ENCODE measurements around the gene LAT.

Gene LAT

DNA sequence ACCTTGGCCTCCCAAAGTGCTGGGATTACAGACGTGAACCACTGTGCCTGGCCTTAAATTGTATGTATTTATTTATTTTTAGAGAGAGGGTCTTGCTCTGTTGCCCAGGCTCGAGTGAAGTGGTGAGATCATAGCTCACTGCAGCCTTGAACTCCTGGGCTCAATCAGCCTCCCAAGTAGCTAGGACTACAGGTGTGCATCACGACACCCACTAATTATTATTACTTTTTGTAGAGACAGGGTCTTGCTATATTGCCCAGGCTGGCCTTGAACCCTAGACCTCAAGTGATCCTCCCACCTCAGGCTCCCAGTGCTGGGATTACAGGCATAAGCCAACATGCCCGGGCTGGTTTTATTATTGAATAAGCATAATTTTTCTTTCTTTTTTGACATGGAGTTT is 38.2 kb upstream of the LAT start:
- H4K8ac ChIP-seq (ENCODE audit: low read length) = no peak overlapping the region
- H3K18ac ChIP-seq (ENCODE audit: low read depth in 1 of 2, low read length in 2 of 2) = no peak overlapping the region
- no peak overlapping the region for H2AFZ ChIP-seq (ENCODE audit: low read depth, low read length)
- no peak overlapping the region for H2BK5ac ChIP-seq (ENCODE audit: low read depth, low read length, poor library complexity, severe bottlenecking)
- no peaks in the 10 kb centered on the region for H3K9me3 ChIP-seq (ENCODE audit: control insufficient read depth, low read length)
- no peak overlapping the region for H2BK120ac ChIP-seq (ENCODE audit: low read depth, low read length)
- H3K4me2 ChIP-seq (ENCODE audit: low read length, poor library complexity, severe bottlenecking) = no peak overlapping the region
- H3K9ac ChIP-seq (ENCODE audit: low read length) = no peak overlapping the region
- H4K91ac ChIP-seq (ENCODE audit: low read length) = no peak overlapping the region
- H3K36me3 ChIP-seq (ENCODE audit: control insufficient read depth in 1 of 2, insufficient read depth in 2 of 2, low read depth in 1 of 2, low read length in 2 of 2) = no peaks in the 10 kb centered on the region
- H3K23ac ChIP-seq (ENCODE audit: low read length in 2 of 2) = no peak overlapping the region
- H3K27ac ChIP-seq (ENCODE audit: low read length, poor library complexity, severe bottlenecking) = no peak overlapping the region
- H2BK12ac ChIP-seq (ENCODE audit: low read length in 2 of 2) = no peak overlapping the region
- H2BK15ac ChIP-seq (ENCODE audit: low read depth, poor library complexity, severe bottlenecking) = no peak overlapping the region
- H3K4me1 ChIP-seq (ENCODE audit: control insufficient read depth, insufficient read depth, low read depth, low read length) = peaks cover 8% of the 10 kb centered on the region
- H3K4ac ChIP-seq (ENCODE audit: low read depth in 1 of 2, low read length in 2 of 2) = no peak overlapping the region
- no peak for DNase-seq
- no peak overlapping the region for H3K4me3 ChIP-seq (ENCODE audit: insufficient read depth in 1 of 2, low read depth in 1 of 2, low read length in 2 of 2)
- no peaks in the 10 kb centered on the region for H3K27me3 ChIP-seq (ENCODE audit: control insufficient read depth in 1 of 2, insufficient read depth in 1 of 2, low read length in 2 of 2)
- peaks cover 2% of the 10 kb centered on the region for H3K79me1 ChIP-seq (replicated peaks; ENCODE audit: low read length, poor library complexity, severe bottlenecking)
- H3K14ac ChIP-seq (ENCODE audit: low read length in 2 of 2) = no peak overlapping the region
- 78% methylated on average over 2 of the region's 4 CpGs for WGBS
- no peak overlapping the region for H2AK5ac ChIP-seq (ENCODE audit: low read length, severe bottlenecking)

- WGBS = 1% methylated on average over 66 of the region's 79 CpGs
- peak within 1 kb of the TSS; percentile 90 for H4K8ac ChIP-seq (ENCODE audit: low read length)
- no peak within 1 kb of the TSS for H2BK5ac ChIP-seq (ENCODE audit: low read depth, low read length, poor library complexity, severe bottlenecking)
Observed at GRCh38 chr16:28950648-28951409, 34.0 kb upstream of the LAT start, which contains the start of gene NFATC2IP. NFATC2IP (plus strand) TSS chr16:28950937; CDS start chr16:28951012, 75 bp downstream.

GRCh38 chr16:28951410-28951943 is 33.4 kb upstream of the LAT start:
- peak overlapping the region; percentile 54 for H2BK120ac ChIP-seq (ENCODE audit: low read depth, low read length)
- no peak overlapping the region for H3K4ac ChIP-seq (ENCODE audit: low read depth in 1 of 2, low read length in 2 of 2)
- no peak overlapping the region for H3K27ac ChIP-seq (ENCODE audit: low read length, poor library complexity, severe bottlenecking)
- peaks cover 28% of the 10 kb centered on the region for H3K79me1 ChIP-seq (replicated peaks; ENCODE audit: low read length, poor library complexity, severe bottlenecking)
- peak overlapping the region; percentile 74 for H4K91ac ChIP-seq (ENCODE audit: low read length)
- H3K9me3 ChIP-seq (ENCODE audit: control insufficient read depth, low read length) = no peaks in the 10 kb centered on the region
- peaks cover 29 to 38% of the 10 kb centered on the region in 2 experiments for H3K36me3 ChIP-seq (ENCODE audit: control insufficient read depth in 1 of 2, insufficient read depth in 2 of 2, low read depth in 1 of 2, low read length in 2 of 2)
- no peak for DNase-seq
- H3K4me2 ChIP-seq (ENCODE audit: low read length, poor library complexity, severe bottlenecking) = peak overlapping the region; percentile 97
- peak overlapping the region; percentile 80 for H2AFZ ChIP-seq (ENCODE audit: low read depth, low read length)
- H3K18ac ChIP-seq (ENCODE audit: low read depth in 1 of 2, low read length in 2 of 2) = peak overlapping the region in 1 of 2 experiments; percentile 77
- 2% methylated on average over 17 of the region's 17 CpGs for WGBS
- H3K4me1 ChIP-seq (ENCODE audit: control insufficient read depth, insufficient read depth, low read depth, low read length) = peaks cover 9% of the 10 kb centered on the region
- no peak overlapping the region for H2BK12ac ChIP-seq (ENCODE audit: low read length in 2 of 2)
- H2BK5ac ChIP-seq (ENCODE audit: low read depth, low read length, poor library complexity, severe bottlenecking) = no peak overlapping the region
- peak overlapping the region; percentile 93 to 95 for H3K4me3 ChIP-seq (ENCODE audit: insufficient read depth in 1 of 2, low read depth in 1 of 2, low read length in 2 of 2)
- H3K14ac ChIP-seq (ENCODE audit: low read length in 2 of 2) = no peak overlapping the region
- peak overlapping the region in 1 of 2 experiments; percentile 57 for H3K23ac ChIP-seq (ENCODE audit: low read length in 2 of 2)
- no peak overlapping the region for H2AK5ac ChIP-seq (ENCODE audit: low read length, severe bottlenecking)
- H3K9ac ChIP-seq (ENCODE audit: low read length) = peak overlapping the region; percentile 90
- peak overlapping the region; percentile 78 for H2BK15ac ChIP-seq (ENCODE audit: low read depth, poor library complexity, severe bottlenecking)
- no peak overlapping the region for H4K8ac ChIP-seq (ENCODE audit: low read length)
- no peaks in the 10 kb centered on the region for H3K27me3 ChIP-seq (ENCODE audit: control insufficient read depth in 1 of 2, insufficient read depth in 1 of 2, low read length in 2 of 2)

More at GRCh38 chr16:28950648-28951409, 34.0 kb upstream of the LAT start, which contains the start of gene NFATC2IP:
- Histone ChIP-seq H3K36me3 (ENCODE audit: control insufficient read depth in 1 of 2, insufficient read depth in 2 of 2, low read depth in 1 of 2, low read length in 2 of 2) (peaks cover 22 to 32% of the 10 kb centered on the region in 2 experiments), H3K9ac (ENCODE audit: low read length) (peak within 1 kb of the TSS; percentile 90), H3K23ac (ENCODE audit: low read length in 2 of 2) (peak within 1 kb of the TSS in 1 of 2 experiments; percentile 57), H3K9me3 (ENCODE audit: control insufficient read depth, low read length) (no peaks in the 10 kb centered on the region), H3K14ac (ENCODE audit: low read length in 2 of 2) (peak within 1 kb of the TSS in 1 of 2 experiments; percentile 10), H2BK120ac (ENCODE audit: low read depth, low read length) (peak within 1 kb of the TSS; percentile 54), H3K27ac (ENCODE audit: low read length, poor library complexity, severe bottlenecking) (peak within 1 kb of the TSS; percentile 60), H4K91ac (ENCODE audit: low read length) (peak within 1 kb of the TSS; percentile 74), H2AFZ (ENCODE audit: low read depth, low read length) (peak within 1 kb of the TSS; percentile 80), H3K79me1 (replicated peaks; ENCODE audit: low read length, poor library complexity, severe bottlenecking) (peaks cover 23% of the 10 kb centered on the region), H3K4ac (ENCODE audit: low read depth in 1 of 2, low read length in 2 of 2) (peak within 1 kb of the TSS; percentile 46 to 88), H3K27me3 (ENCODE audit: control insufficient read depth in 1 of 2, insufficient read depth in 1 of 2, low read length in 2 of 2) (no peaks in the 10 kb centered on the region), H3K4me3 (ENCODE audit: insufficient read depth in 1 of 2, low read depth in 1 of 2, low read length in 2 of 2) (peak within 1 kb of the TSS; percentile 93 to 95), H2AK5ac (ENCODE audit: low read length, severe bottlenecking) (no peak within 1 kb of the TSS), H3K4me2 (ENCODE audit: low read length, poor library complexity, severe bottlenecking) (peak within 1 kb of the TSS; percentile 97), H3K18ac (ENCODE audit: low read depth in 1 of 2, low read length in 2 of 2) (peak within 1 kb of the TSS; percentile 61 to 84), H2BK12ac (ENCODE audit: low read length in 2 of 2) (peak within 1 kb of the TSS in 1 of 2 experiments; percentile 6), H2BK15ac (ENCODE audit: low read depth, poor library complexity, severe bottlenecking) (peak within 1 kb of the TSS; percentile 78), H3K4me1 (ENCODE audit: control insufficient read depth, insufficient read depth, low read depth, low read length) (peaks cover 10% of the 10 kb centered on the region)
- DNase-seq = peak; percentile 100

DNA sequence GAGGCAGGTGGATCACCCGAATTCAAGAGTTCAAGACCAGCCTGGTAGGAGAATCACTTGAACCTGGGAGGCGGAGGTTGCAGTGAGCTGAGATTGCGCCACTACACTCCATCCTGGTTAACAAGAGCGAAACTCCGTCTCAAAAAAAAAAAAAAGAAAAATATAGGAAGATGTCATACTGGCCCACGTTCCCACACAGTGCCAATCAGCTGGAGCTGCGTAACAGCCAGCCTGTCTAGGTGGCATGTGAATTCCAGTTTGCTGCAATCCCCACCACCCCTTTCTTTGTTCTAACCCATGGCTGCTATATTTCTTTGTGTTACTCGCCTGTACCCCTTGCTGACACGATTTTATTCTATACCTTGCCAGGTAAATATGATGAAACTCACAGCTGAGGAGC is 26.6 kb upstream of the LAT start:
- H3K4me3 ChIP-seq (ENCODE audit: insufficient read depth in 1 of 2, low read depth in 1 of 2, low read length in 2 of 2) = no peak overlapping the region

More for the DNA sequence above, 26.6 kb upstream of the LAT start:
- DNase-seq = no peak
- Histone ChIP-seq H3K18ac (ENCODE audit: low read depth in 1 of 2, low read length in 2 of 2) (no peak overlapping the region), H3K4me1 (ENCODE audit: control insufficient read depth, insufficient read depth, low read depth, low read length) (no peaks in the 10 kb centered on the region), H3K79me1 (replicated peaks; ENCODE audit: low read length, poor library complexity, severe bottlenecking) (peaks cover 41% of the 10 kb centered on the region), H3K27ac (ENCODE audit: low read length, poor library complexity, severe bottlenecking) (no peak overlapping the region), H2AK5ac (ENCODE audit: low read length, severe bottlenecking) (no peak overlapping the region), H3K14ac (ENCODE audit: low read length in 2 of 2) (no peak overlapping the region), H3K9ac (ENCODE audit: low read length) (no peak overlapping the region), H2BK12ac (ENCODE audit: low read length in 2 of 2) (no peak overlapping the region), H3K4ac (ENCODE audit: low read depth in 1 of 2, low read length in 2 of 2) (no peak overlapping the region), H3K27me3 (ENCODE audit: control insufficient read depth in 1 of 2, insufficient read depth in 1 of 2, low read length in 2 of 2) (no peaks in the 10 kb centered on the region), H4K91ac (ENCODE audit: low read length) (no peak overlapping the region), H2AFZ (ENCODE audit: low read depth, low read length) (no peak overlapping the region), H2BK15ac (ENCODE audit: low read depth, poor library complexity, severe bottlenecking) (no peak overlapping the region), H2BK5ac (ENCODE audit: low read depth, low read length, poor library complexity, severe bottlenecking) (no peak overlapping the region), H3K36me3 (ENCODE audit: control insufficient read depth in 1 of 2, insufficient read depth in 2 of 2, low read depth in 1 of 2, low read length in 2 of 2) (peaks cover 73 to 85% of the 10 kb centered on the region in 2 experiments), H3K9me3 (ENCODE audit: control insufficient read depth, low read length) (no peaks in the 10 kb centered on the region), H4K8ac (ENCODE audit: low read length) (no peak overlapping the region), H2BK120ac (ENCODE audit: low read depth, low read length) (no peak overlapping the region), H3K4me2 (ENCODE audit: low read length, poor library complexity, severe bottlenecking) (no peak overlapping the region), H3K23ac (ENCODE audit: low read length in 2 of 2) (no peak overlapping the region)
- WGBS = 95% methylated on average over 9 of the region's 9 CpGs
